Smooth muscle cell of trachea (primary cell): ENCODE data around the gene MAP4K2. TPM values are rescaled to one million over a fixed set of nuclear protein-coding genes. Genes with fewer than 3 reads are reported as not detected.

Source experiments
- total RNA-seq: library from RNA; depleted of rRNA; stranded (reverse); fragments of >200 nt; gene quantifications from 2 replicates; pipeline ENCODE4 v1.2.1, GENCODE V29; 2014

MAP4K2 gene
- 9.6 and 18.0 TPM in 2 replicates for total RNA-seq

DNA sequence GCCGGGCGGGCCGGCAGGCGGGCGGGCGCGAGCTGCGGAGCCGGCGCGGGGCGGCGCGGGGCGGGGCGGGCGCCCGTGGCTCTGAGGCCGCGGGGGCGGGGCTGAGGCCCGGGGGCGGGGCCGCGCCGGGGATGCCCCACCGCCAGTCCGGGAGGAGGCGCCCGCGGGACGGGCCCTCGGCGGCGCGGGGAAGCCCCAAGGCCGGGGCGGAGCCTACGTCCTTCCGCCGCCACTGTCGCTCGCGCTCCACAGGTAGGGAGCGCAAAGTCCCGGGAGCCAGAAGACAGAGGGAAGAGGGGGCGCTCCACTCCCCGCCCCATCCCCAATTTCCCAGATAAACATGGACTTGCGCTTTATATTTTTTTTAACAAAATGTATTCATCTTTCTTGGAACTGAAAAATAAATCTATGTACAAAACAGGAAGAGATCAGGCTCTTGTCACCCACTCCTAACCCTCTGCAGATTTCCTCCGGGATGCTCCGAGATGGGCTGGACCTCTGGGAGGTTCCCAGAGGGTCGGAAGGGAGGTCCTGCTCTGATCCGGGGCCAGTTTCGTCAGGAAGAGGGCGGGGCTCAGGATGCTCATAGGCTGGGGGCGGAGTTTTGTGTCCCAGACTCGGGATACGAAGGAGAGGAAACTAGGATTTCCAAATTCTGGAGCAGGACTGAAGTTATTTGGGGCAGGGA, at the start of gene MAP4K2:
TSS of gene MAP4K2 (minus strand) at position 57 of the 688 bp plus-strand sequence. CDS start 65 bp downstream, outside the sequence.

DNA sequence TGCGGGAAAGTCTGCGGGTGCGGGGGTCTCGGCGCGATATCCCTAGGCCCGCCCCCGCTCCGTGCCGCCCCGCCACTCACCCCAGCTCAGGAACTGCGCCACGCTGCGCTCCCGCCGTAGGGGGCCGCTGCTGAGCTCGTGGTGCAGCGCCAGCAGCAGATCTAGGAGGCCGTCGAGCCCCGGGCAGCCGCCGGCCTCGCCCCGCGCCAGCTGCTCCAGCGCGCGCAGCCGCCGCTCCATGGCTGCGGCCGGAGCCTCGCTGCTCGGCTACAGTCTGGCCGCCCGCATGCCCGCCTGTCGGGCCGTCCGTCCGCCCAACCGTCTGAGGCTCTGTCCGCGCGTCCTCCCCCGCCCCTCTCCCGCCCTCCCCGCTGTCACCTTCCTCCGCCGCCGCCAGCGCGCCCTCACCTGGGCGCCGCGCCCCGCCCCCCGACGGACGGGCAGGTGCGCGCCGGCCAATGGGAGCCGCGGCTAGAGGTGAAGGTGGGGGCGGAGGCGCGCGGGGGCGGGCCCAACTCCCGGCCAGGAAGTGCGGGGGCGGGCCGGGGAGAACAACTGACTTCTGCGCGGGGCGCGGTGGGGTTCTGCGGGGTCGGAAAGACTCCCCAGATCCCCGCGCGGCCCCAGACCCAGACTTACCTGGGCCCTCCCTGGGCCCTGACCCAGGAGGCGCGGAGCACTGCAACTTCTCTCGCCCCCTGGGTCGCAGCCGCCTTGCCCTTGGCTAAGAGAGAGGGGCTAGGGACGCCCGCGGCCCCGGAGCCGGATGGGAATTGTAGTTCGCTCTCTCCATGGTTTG, 41.5 kb upstream of the MAP4K2 start, which contains the start of gene CDC42BPG:
TSS of gene CDC42BPG (minus strand) at position 324 of the 799 bp plus-strand sequence. CDS start at position 240, 84 bp downstream.

DNA sequence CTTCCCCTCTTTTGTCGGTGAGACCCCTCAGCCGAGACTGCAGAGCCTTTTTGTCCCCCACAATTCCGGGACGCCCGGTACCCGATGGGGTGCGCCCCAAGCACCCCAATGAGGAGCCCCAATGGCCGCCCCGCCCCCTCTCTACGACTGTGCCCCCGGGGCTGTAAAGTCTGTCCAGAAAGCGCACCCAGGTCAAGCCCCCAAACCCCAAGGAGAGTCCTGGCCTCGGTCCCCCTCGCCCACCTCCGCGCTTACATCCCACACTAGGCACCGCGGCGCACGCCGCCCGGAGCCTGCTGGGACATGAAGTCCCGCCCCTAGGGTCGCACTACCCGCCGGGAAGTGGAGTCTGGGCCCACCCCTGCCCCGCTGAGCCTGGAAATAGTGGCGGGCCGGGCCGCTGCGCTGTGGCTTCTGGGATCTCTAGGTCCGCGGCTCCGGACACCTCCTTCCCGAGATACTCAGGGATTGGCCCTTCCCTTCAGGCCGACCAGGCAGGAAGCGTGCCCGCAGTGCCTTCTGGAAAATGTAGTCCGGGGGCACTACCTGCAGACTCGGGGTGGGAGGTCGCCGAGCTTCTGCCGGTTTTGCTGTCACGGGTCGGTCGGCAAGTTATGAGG, 7.4 kb upstream of the MAP4K2 start, which contains the start of gene MEN1:
TSS of gene MEN1 (minus strand) at position 281 of the 620 bp plus-strand sequence. CDS start 442 bp downstream, outside the sequence.

DNA sequence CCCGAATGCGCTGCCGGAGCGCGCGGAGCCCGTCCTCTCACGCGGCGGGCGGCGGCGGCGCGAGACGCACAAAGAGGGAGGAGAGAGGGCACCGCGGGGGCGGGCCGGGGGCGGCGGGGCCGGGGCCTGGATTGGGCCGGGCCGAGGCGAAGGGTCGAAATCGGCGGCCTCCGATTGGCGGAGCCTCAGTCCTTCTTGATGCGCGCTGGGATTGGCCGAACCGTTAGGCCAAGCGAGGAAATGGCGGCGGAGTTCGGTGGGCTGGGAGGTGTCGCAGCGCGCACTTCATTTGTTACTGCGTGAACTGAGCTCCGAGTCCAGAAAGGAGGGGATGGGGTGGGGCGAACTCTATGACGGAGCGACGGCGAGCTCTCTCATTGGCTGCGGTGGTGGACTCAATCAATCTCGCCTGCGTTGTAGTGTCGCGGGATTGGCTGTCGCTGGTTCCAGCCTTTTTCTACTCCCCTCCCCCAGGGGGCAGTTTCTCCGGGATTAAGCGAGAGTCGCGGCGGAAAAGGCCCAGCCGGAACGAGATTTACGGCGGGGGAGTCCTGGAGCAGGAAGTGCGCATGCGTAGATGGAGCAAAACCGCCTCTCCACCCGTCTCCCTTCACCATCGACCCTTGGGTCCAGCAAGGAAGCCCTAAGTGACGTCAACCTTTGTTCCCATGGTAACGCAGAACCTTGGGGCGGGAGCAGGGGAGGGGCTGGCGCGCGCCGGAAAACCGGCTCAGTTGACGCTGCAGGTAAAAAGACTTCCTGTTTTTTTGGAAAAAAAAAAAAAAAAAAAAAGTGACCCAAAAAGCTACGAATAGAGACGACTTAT, 24.3 kb downstream of the MAP4K2 start, which contains the start of gene SF1:
TSS of gene SF1 (minus strand) at position 70 of the 826 bp plus-strand sequence. CDS start 150 bp downstream, outside the sequence.

DNA sequence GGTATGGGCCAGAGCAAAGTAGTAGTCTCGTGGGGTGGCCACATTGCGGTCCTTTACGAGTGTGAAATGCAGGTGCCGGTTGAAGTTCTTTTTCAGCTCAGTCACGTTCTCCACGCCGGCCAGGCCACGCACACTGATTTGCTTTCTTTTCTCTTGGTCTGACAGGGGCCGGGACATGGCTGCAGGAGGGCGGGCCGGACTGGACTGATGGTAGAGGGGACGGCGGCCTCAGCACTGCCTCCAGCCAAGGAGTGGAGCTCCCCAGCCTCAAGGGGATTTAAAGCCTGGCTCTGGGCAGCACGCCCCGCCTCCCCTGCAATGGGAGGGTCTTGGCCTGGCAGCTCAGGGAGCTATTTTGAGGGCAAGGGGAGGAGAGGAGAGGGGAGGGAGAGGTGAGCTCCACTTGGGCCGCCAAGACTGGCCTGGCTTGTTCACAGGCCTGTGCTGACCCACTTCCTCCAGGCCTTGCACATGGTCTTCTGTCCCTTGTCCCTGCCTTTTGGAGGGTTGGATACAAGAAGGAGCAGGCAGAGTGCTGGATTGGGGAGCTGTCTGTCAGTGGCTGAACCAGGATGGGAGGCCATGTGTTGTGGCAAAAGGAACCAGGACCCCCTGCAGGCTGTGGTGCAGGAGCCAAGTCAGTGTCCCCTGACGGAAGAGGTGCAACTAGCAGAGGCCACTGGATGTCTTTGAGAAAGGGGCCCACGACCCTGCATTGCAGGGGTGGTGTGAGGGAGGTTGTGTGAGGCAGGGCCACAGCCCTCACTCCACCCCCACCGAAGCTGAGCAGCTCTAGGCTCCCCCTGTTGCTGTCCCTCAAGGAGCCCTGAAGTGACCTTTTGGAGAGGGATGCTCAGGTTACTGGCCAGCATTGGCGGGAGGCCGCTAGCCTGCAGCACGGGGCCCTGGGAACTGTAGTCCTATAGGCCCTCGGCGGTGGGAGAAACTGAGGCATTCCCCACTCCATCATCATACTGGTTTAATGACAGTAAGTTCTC, 43.0 kb downstream of the MAP4K2 start, which contains the start of gene PYGM:
TSS of gene PYGM (minus strand) at position 253 of the 998 bp plus-strand sequence. CDS start at position 177, 76 bp downstream.

DNA sequence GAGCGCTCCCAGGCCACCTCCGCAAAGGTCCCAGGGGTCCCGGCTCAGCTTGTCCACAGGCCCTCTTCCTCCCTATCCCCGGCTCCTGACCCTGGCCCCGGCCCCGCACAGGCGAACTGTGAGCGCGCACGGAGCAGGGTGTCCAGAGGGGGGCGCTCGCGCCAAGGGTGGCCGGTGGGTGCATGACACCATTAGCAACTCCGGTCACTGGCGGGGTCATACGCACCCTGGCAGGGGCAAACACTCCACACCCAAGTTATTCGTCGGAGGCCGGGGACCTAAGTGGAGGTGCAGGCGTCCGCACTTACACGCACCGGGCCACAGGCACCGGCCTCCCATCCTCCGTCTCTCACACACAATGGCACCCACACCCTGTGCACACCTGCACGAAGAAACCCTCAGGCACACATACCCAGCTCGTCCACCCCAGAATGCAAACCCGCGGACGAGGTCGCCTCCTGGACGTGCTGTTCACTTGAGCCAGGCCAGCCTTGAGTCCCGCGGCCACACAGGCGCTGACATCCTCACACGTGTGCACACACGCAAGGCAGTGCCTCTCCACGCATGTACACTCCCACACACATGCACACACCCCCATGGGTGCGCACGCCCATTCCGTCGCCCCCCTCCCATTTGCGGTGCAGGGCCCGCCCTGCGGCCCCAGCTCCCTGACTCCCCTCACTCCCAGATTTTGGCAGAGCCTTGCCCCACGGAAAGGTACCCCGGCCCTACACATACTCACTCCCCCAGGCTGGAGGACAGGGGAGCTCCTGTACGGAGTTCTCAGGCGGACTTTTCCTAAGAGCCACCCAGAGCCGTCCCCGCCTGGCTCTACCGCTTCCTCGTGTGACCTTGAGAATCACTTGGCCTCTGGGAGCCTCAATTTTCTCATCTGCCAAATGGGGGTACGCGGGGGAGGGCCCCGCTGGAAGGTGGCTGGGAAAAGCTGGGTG, 59.1 kb downstream of the MAP4K2 start, which contains the start of gene RASGRP2:
TSS of gene RASGRP2 (minus strand) at position 552 of the 953 bp plus-strand sequence. CDS start 1,276 bp downstream, outside the sequence.

Other genes with a start within 250 kb of the MAP4K2 start
- not detected in 2 replicates for gene SLC22A11, start 247.3 kb downstream of the MAP4K2 start, total RNA-seq
- gene SLC22A12, start 212.0 kb downstream of the MAP4K2 start, total RNA-seq = not detected in 2 replicates
- gene NRXN2, start 80.0 kb downstream of the MAP4K2 start, total RNA-seq = 9.6 and 18.2 TPM in 2 replicates
- gene RASGRP2, start 59.1 kb downstream of the MAP4K2 start, total RNA-seq = 0.29 and 0.50 TPM in 2 replicates
- gene PYGM, start 43.2 kb downstream of the MAP4K2 start, total RNA-seq = 1.3 and 2.2 TPM in 2 replicates
- gene SF1, start 24.7 kb downstream of the MAP4K2 start, total RNA-seq = 92.8 and 106 TPM in 2 replicates
- gene MEN1, start 7.3 kb upstream of the MAP4K2 start, total RNA-seq = 17.3 and 32.3 TPM in 2 replicates
- 0.15 and 0.33 TPM in 2 replicates for gene CDC42BPG, start 41.4 kb upstream of the MAP4K2 start, total RNA-seq
- 87.1 and 151 TPM in 2 replicates for gene EHD1, start 75.4 kb upstream of the MAP4K2 start, total RNA-seq
- gene ATG2A, start 114.0 kb upstream of the MAP4K2 start, total RNA-seq = 19.6 and 20.5 TPM in 2 replicates
- gene PPP2R5B, start 121.5 kb upstream of the MAP4K2 start, total RNA-seq = 9.2 and 17.0 TPM in 2 replicates
- not detected in 2 replicates for gene GPHA2, start 132.7 kb upstream of the MAP4K2 start, total RNA-seq
- not detected in 2 replicates for gene MAJIN, start 168.9 kb upstream of the MAP4K2 start, total RNA-seq
- 1.0 and 2.5 TPM in 2 replicates for gene BATF2, start 193.8 kb upstream of the MAP4K2 start, total RNA-seq
- 108 and 119 TPM in 2 replicates for gene ARL2, start 210.9 kb upstream of the MAP4K2 start, total RNA-seq
- gene SNX15, start 224.2 kb upstream of the MAP4K2 start, total RNA-seq = 12.9 and 23.5 TPM in 2 replicates
- gene SAC3D1, start 238.0 kb upstream of the MAP4K2 start, total RNA-seq = 9.2 and 14.4 TPM in 2 replicates